Measurements from ENCODE around the gene KCNH1. TPM values are rescaled to one million over a fixed set of nuclear protein-coding genes. Genes with fewer than 3 reads are reported as not detected.

The KCNH1 gene, protein sequence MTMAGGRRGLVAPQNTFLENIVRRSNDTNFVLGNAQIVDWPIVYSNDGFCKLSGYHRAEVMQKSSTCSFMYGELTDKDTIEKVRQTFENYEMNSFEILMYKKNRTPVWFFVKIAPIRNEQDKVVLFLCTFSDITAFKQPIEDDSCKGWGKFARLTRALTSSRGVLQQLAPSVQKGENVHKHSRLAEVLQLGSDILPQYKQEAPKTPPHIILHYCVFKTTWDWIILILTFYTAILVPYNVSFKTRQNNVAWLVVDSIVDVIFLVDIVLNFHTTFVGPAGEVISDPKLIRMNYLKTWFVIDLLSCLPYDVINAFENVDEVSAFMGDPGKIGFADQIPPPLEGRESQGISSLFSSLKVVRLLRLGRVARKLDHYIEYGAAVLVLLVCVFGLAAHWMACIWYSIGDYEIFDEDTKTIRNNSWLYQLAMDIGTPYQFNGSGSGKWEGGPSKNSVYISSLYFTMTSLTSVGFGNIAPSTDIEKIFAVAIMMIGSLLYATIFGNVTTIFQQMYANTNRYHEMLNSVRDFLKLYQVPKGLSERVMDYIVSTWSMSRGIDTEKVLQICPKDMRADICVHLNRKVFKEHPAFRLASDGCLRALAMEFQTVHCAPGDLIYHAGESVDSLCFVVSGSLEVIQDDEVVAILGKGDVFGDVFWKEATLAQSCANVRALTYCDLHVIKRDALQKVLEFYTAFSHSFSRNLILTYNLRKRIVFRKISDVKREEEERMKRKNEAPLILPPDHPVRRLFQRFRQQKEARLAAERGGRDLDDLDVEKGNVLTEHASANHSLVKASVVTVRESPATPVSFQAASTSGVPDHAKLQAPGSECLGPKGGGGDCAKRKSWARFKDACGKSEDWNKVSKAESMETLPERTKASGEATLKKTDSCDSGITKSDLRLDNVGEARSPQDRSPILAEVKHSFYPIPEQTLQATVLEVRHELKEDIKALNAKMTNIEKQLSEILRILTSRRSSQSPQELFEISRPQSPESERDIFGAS
- 1 to 10 TPM in 1 of 4 donors, under 1 TPM in 1, not detected in 2; 0.24 to 1.6 TPM for total RNA-seq

DNA sequence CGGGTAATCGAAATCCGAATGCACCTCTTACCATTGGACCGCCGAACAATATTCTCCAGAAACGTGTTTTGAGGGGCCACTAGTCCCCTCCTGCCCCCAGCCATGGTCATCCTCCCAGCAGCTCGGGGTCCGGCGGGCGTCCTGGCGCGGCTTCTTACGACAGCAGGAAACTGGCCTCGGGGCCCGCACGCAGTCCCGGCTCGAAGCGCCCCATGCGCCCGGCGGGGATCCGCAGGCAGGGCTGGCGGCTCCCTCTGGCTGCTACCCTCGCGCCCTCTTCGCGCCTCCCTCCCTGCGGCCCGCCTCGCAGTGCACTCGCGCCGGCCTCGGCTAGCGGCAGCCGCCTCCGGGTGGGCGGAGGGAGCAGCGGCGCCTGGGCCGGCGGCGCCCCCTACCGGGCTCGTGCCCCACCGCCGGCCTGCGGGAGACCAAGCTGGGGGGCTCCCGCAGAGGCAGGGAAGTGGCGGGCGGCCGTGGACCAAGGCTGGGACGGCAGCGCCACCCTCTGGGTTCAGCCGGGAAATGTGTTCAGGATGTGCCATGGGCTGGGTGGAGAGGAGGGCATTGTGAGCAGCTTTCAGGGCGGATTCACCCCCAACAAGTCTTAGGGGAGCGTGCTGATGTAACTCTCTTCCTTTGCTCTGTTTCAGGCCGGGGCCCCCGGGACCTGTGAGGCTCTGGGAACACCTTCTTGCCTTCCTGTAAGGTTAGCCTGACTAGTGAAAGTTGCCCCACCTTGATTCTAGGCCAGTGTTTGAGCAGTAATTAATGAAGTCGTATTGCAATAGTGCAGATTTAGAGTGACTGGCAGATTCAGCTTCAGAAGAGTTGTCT, at the start of gene KCNH1:
KCNH1 (minus strand) TSS at position 313 of the 834 bp plus-strand sequence; CDS start at position 110, 203 bp downstream.
- peak in 2 of 3 donors; percentile 56 to 81 for TF ChIP-seq CTCF (IDR thresholded peaks at IDR 0.05)
- peak; percentile 95 for ATAC-seq (ENCODE audit: low FRiP score)
- peak; percentile 28 for DNase-seq (ENCODE audit: low spot score)

DNA sequence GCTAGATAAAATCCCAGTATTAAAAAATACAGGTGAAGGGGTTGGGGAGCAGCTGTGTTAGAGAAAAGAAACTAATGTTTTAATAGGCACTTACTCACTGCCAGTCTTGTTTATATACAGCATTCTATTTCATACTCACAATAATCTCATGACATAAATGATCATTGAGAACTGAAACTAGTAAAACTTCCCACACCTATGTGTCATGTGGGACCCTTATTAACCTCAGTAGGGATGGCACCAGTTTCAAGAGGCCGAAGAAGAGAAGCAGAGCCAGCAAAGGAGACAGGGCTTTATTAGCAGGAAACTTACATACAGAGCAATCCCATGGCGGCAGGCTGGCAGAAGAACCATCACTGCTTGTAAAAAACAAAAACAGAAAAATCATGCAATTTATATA, 48.8 kb upstream of the KCNH1 start:
- TF ChIP-seq CTCF (IDR thresholded peaks at IDR 0.05), result no peak
- no peak for ATAC-seq (ENCODE audit: low FRiP score)
- DNase-seq (ENCODE audit: low spot score), result no peak

DNA sequence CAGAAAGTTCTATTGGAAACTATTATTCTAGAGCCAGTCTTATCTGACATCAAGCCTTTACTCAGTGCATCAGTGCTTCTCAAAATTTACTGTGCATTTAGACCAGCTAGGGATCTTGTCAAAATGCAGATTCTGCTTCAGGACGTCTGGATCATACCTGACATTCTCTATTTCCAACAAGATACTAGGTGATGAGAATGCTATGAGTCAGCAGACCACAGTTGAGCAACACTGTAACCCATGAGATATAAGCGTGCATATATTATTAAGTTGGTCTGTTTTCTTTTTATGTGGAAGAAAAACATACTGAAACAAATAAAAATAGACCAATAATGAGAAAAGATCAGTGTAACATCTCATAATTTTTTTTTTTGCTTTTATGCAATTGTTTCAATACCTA, 40.4 kb upstream of the KCNH1 start:
- TF ChIP-seq CTCF (IDR thresholded peaks at IDR 0.05), result no peak
- DNase-seq (ENCODE audit: low spot score) (no peak), ATAC-seq (ENCODE audit: low FRiP score) (no peak)

DNA sequence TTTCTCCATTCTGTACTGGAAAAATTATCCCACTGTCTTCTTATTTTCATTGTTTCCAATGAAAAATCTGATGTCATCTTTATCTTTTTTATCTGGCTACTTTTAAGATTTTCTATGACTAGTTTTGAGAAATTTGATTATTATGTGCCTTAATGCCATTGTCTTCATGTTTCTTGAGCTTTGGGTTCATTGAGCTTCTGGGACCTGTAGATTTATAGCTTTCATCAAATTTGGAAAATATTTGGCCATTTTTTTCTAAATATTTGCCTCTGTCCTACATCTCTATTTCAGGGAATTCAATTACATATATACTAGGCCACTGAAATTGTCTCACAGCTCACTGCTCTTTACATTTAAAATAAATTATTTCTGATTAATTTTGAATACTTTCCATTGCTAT, 38.7 kb upstream of the KCNH1 start:
- DNase-seq (ENCODE audit: low spot score), result no peak
- no peak for TF ChIP-seq CTCF (IDR thresholded peaks at IDR 0.05)
- ATAC-seq (ENCODE audit: low FRiP score), result no peak

- DNase-seq (ENCODE audit: low spot score), result no peak
- no peak for TF ChIP-seq CTCF (IDR thresholded peaks at IDR 0.05)
- ATAC-seq (ENCODE audit: low FRiP score), result no peak
These were observed 35.4 kb upstream of the KCNH1 start for GRCh38 chr1:211169353-211169752.

DNA sequence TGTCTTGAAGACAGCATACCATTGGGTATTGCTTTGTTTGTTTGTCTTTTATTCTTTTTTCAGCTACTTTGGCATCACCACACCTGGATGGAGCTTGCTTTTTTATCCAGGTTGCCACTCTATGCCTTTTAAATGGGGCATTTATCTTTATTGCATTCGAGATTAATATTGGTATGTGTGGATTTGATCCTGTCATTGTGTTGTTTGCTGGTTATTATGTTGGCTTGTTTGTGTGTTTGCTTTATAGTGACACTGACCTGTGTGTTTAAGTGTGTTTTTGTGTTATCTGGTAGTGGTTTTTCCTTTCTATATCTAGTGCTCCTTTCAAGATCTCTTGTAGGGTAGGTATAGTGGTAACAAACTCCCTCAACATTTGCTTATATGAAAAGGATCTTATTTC, 24.9 kb upstream of the KCNH1 start:
- no peak for TF ChIP-seq CTCF (IDR thresholded peaks at IDR 0.05)
- ATAC-seq (ENCODE audit: low FRiP score), result no peak
- DNase-seq (ENCODE audit: low spot score), result no peak
